HG02840 (cell line): ENCODE measurements around the gene APOBR.

Experiments
- ATAC-seq: cut with Tn5 transposase; IDR thresholded peaks from one replicate; pipeline ENCODE4 v1.9.1; 2021; ENCODE audit warnings: mild to moderate bottlenecking, moderate library complexity, moderate number of reproducible peaks; ENCODE audit not compliant: unreplicated experiment, low FRiP score

Gene APOBR

DNA sequence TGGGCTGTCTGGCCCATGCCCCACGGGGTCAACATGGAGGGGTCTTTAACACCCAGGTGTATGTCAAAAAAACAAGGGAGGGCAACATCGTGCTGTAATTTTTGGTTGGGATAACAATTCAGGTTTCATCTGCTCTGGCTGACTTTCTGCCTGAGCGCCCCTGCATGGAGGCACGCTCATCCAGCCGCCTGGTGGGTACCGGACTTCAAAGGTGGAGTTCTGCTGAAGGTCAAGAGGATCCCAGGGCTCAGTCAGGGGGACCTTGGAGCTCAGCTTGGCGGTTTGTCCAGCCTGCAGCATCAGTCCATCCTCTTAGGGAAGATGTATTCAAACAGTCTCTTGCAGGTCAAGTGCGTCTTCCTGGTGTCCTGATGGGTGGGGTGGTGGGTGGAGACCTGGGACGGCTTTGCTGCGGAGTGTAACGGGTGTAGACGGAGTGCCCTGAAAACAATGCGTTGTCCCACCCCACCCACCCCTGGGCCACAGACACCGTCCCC is 53.9 kb downstream of the APOBR start:
- no peak for ATAC-seq
